ENCODE measurements around the gene ZNF117. TPM values are rescaled to one million over a fixed set of nuclear protein-coding genes. Genes with fewer than 3 reads are reported as not detected.
"Not testable (repeated sequence)": the region's sequence is repeated elsewhere in the genome, so short reads cannot be mapped to it uniquely, and the experiment has no call there.

The ZNF117 gene
- total RNA-seq, 5 donors from 2014 or later (not counting 1 experiment from before 2014, with no cell fraction given) = 1.0 to 3.8 (median 2.7) TPM

- Mint-ChIP-seq H3K4me1 (no peaks in the 10 kb centered on the region), H3K36me3 (peaks cover 7% of the 10 kb centered on the region), H3K4me3 (no peak overlapping the region), H3K27ac (no peak overlapping the region), H3K27me3 (peaks cover 0 to 3% of the 10 kb centered on the region in 2 donors), H3K9me3 (peaks cover 0 to 19% (median 14%) of the 10 kb centered on the region in 3 donors)
- no peaks in the 10 kb centered on the region for H3K36me3 ChIP-seq (ENCODE audit: control insufficient read depth in 2 of 2, extremely low read depth in 1 of 2, insufficient read depth in 1 of 2, low read length in 1 of 2)
- H3K27ac ChIP-seq (ENCODE audit: low read length) = no peak overlapping the region
- H3K4me1 ChIP-seq (ENCODE audit: control insufficient read depth in 1 of 2, extremely low read depth in 1 of 2, insufficient read depth in 2 of 2, low read length in 2 of 2) = no peaks in the 10 kb centered on the region
- POLR2A ChIA-PET = no interaction called here
- DNase-seq = no peak
- no peak for ATAC-seq (replicated peaks in 1 of 4)
- H3K27me3 ChIP-seq (replicated peaks in 1 of 2; ENCODE audit: control insufficient read depth in 2 of 2, extremely low read depth in 1 of 2, insufficient read depth in 2 of 2, low read length in 1 of 2) = peaks cover 0 to 10% of the 10 kb centered on the region in 2 experiments
- H3K4me3 ChIP-seq (ENCODE audit: control insufficient read depth in 1 of 2, extremely low read depth in 1 of 2, low read length in 1 of 2) = no peak overlapping the region
- H3K9me3 ChIP-seq = peaks cover 3% of the 10 kb centered on the region
- CTCF ChIA-PET = interaction anchor here in 1 of 2 donors (0.8 kb wide), 1 partner anchor 9 kb away, joined by 3 read pairs; no protein-coding TSS in a partner anchor
- WGBS (ENCODE audit: insufficient coverage) = no CpG with 5 or more reads among the region's 1 CpG
Measured at GRCh38 chr7:64938540-64938939, 52.3 kb downstream of the ZNF117 start.

- no peak for ATAC-seq (replicated peaks in 1 of 4)
- Mint-ChIP-seq H3K4me3 (no peak overlapping the region), H3K27me3 (no peaks in the 10 kb centered on the region), H3K4me1 (no peaks in the 10 kb centered on the region), H3K9me3 (peaks cover 0 to 24% (median 19%) of the 10 kb centered on the region in 3 donors), H3K36me3 (peaks cover 15% of the 10 kb centered on the region), H3K27ac (no peak overlapping the region)
- Histone ChIP-seq H3K27ac (ENCODE audit: low read length) (no peak overlapping the region), H3K4me1 (ENCODE audit: control insufficient read depth in 1 of 2, extremely low read depth in 1 of 2, insufficient read depth in 2 of 2, low read length in 2 of 2) (no peaks in the 10 kb centered on the region), H3K9me3 (peaks cover 9% of the 10 kb centered on the region), H3K27me3 (replicated peaks in 1 of 2; ENCODE audit: control insufficient read depth in 2 of 2, extremely low read depth in 1 of 2, insufficient read depth in 2 of 2, low read length in 1 of 2) (no peaks in the 10 kb centered on the region), H3K4me3 (ENCODE audit: control insufficient read depth in 1 of 2, extremely low read depth in 1 of 2, low read length in 1 of 2) (no peak overlapping the region), H3K36me3 (ENCODE audit: control insufficient read depth in 2 of 2, extremely low read depth in 1 of 2, insufficient read depth in 1 of 2, low read length in 1 of 2) (no peaks in the 10 kb centered on the region)
- WGBS (ENCODE audit: insufficient coverage) = no CpG with 5 or more reads among the region's 1 CpG
- ChIA-PET POLR2A (no interaction called here), CTCF (no interaction called here)
- DNase-seq = no peak
Measured at GRCh38 chr7:64934478-64934877, 56.4 kb downstream of the ZNF117 start.

GRCh38 chr7:64928252-64929187 lies 62.3 kb downstream of the ZNF117 start:
- H3K4me1 ChIP-seq (ENCODE audit: control insufficient read depth in 1 of 2, extremely low read depth in 1 of 2, insufficient read depth in 2 of 2, low read length in 2 of 2); H3K4me3 ChIP-seq (ENCODE audit: control insufficient read depth in 1 of 2, extremely low read depth in 1 of 2, low read length in 1 of 2); H3K27me3 ChIP-seq (replicated peaks in 1 of 2; ENCODE audit: control insufficient read depth in 2 of 2, extremely low read depth in 1 of 2, insufficient read depth in 2 of 2, low read length in 1 of 2); DNase-seq; H3K4me3 Mint-ChIP-seq; ATAC-seq (replicated peaks in 1 of 4); H3K27me3 Mint-ChIP-seq; CTCF ChIA-PET; H3K4me1 Mint-ChIP-seq; H3K27ac Mint-ChIP-seq; H3K27ac ChIP-seq (ENCODE audit: low read length): not testable (repeated sequence)
- no CpG with 5 or more reads among the region's 4 CpGs for WGBS (ENCODE audit: insufficient coverage)
- peaks cover 0 to 19% of the 10 kb centered on the region in 2 donors for H3K36me3 ChIP-seq (ENCODE audit: control insufficient read depth in 2 of 2, extremely low read depth in 1 of 2, insufficient read depth in 1 of 2, low read length in 1 of 2)
- Mint-ChIP-seq H3K9me3 (peaks cover 4 to 46% (median 42%) of the 10 kb centered on the region in 3 donors), H3K36me3 (peaks cover 62% of the 10 kb centered on the region)
- POLR2A ChIA-PET = interaction anchor here in 1 of 2 donors (0.5 kb wide), 1 partner anchor 23 kb away, joined by 3 read pairs; no protein-coding TSS in a partner anchor
- H3K9me3 ChIP-seq = peaks cover 15% of the 10 kb centered on the region

Other genes with a start within 250 kb of the ZNF117 start
- 10 to 100 TPM in 4 of 5 donors, 1 to 10 TPM in 1; 9.3 to 13.4 (median 11.1) TPM for gene ZNF138, start 196.6 kb downstream of the ZNF117 start, total RNA-seq
- 1 to 10 TPM; 5.9 to 9.0 (median 7.4) TPM for gene ZNF273, start 87.8 kb downstream of the ZNF117 start, total RNA-seq
- gene ERV3-1, start 15.7 kb upstream of the ZNF117 start, total RNA-seq = 10 to 100 TPM in 3 of 5 donors, 1 to 10 TPM in 2; 9.5 to 15.9 (median 12.0) TPM

All from T-cell (primary cell).